ENCODE measurements around the gene CRX. TPM values are rescaled to one million over a fixed set of nuclear protein-coding genes. Genes with fewer than 3 reads are reported as not detected.

CRX gene
- total and polyA plus RNA-seq, 2 of the 4 experiments (the other 2 are of a cell fraction) = not detected

GRCh38 chr19:47801270-47801669 is 20.5 kb upstream of the CRX start:
- Histone ChIP-seq H3K4me3 (ENCODE audit: insufficient read depth, low read depth, low read length) (no peak overlapping the region), H3K4ac (ENCODE audit: low read depth, low read length) (no peak overlapping the region), H3K79me1 (ENCODE audit: low read depth in 1 of 2, low read length in 2 of 2) (no peaks in the 10 kb centered on the region), H2AFZ (replicated peaks; ENCODE audit: low read length, poor library complexity) (no peak overlapping the region), H3K9ac (ENCODE audit: low read depth, low read length) (no peak overlapping the region), H2BK20ac (ENCODE audit: low read depth, low read length) (no peak overlapping the region), H4K8ac (ENCODE audit: low read depth in 2 of 2, low read length in 2 of 2) (no peak overlapping the region), H2AK9ac (replicated peaks; ENCODE audit: low read depth, low read length, poor library complexity) (no peak overlapping the region), H3K9me1 (ENCODE audit: insufficient read depth, low read length) (no peaks in the 10 kb centered on the region), H3K4me2 (ENCODE audit: low read depth, low read length) (no peak overlapping the region), H3K18ac (ENCODE audit: low read depth, low read length) (no peak overlapping the region), H2BK15ac (ENCODE audit: low read depth, low read length) (no peak overlapping the region), H3K27ac (ENCODE audit: insufficient read depth, low read length) (no peak overlapping the region), H3K56ac (ENCODE audit: extremely low read depth, insufficient read depth, low read length) (no peak overlapping the region), H3K4me1 (ENCODE audit: control insufficient read depth, insufficient read depth, low read length) (no peaks in the 10 kb centered on the region), H3K14ac (replicated peaks; ENCODE audit: low read depth, low read length) (no peak overlapping the region), H3K36me3 (ENCODE audit: control insufficient read depth, insufficient read depth, low read length) (no peaks in the 10 kb centered on the region), H2BK120ac (ENCODE audit: low read depth, low read length) (no peak overlapping the region), H3K9me3 (ENCODE audit: control insufficient read depth, insufficient read depth, low read length) (no peaks in the 10 kb centered on the region), H4K91ac (ENCODE audit: insufficient read depth, low read depth, low read length) (no peak overlapping the region), H3K27me3 (ENCODE audit: control insufficient read depth, insufficient read depth, low read length) (peaks cover 7% of the 10 kb centered on the region), H3K23ac (ENCODE audit: low read depth, low read length) (no peak overlapping the region), H4K5ac (ENCODE audit: low read depth, low read length) (no peak overlapping the region), H4K20me1 (ENCODE audit: insufficient read depth, low read length) (no peaks in the 10 kb centered on the region), H2BK5ac (ENCODE audit: low read depth, low read length, poor library complexity, severe bottlenecking) (no peak overlapping the region), H2AK5ac (ENCODE audit: low read depth, low read length) (no peak overlapping the region)
- intact Hi-C loops (cut with micrococcal nuclease) = no loop called here
- ATAC-seq (ENCODE audit: low read depth) (no peak), DNase-seq (no peak)
- ChIA-PET POLR2A (ENCODE audit: unreplicated experiment) (no interaction called here), CTCF (no interaction called here)
- in situ Hi-C loops (cut with MboI; ENCODE audit: low sequenced_read_pairs) = no loop called here
- BruUV-seq (replicated peaks) = no TSS peak
- no CpG with 5 or more reads among the region's 4 CpGs for WGBS, 2 experiments (ENCODE audit: extremely low coverage in 2 of 2, insufficient read length in 1 of 2)
- TF ChIP-seq CTCF (conservative IDR thresholded peaks at IDR 0.05; ENCODE audit: low read depth, low read length) (no peak), USF2 (IDR thresholded peaks at IDR 0.05; ENCODE audit: low read depth, low read length) (no peak), POLR2A (IDR thresholded peaks at IDR 0.05; ENCODE audit: low read depth, low read length) (no peak), RFX5 (IDR thresholded peaks at IDR 0.05; ENCODE audit: low read depth, low read length) (no peak), MXI1 (IDR thresholded peaks at IDR 0.05; ENCODE audit: borderline replicate concordance, low read depth, low read length) (no peak), RAD21 (IDR thresholded peaks at IDR 0.05; ENCODE audit: low read length) (no peak), MAZ (IDR thresholded peaks at IDR 0.05; ENCODE audit: borderline replicate concordance, low read depth, low read length) (no peak), NFE2L2 (IDR thresholded peaks at IDR 0.05; ENCODE audit: low read depth, low read length) (no peak), CEBPB (IDR thresholded peaks at IDR 0.05; ENCODE audit: low read depth, low read length) (no peak), ELK1 (IDR thresholded peaks at IDR 0.05; ENCODE audit: borderline replicate concordance, low read depth, low read length) (no peak), FOS (IDR thresholded peaks at IDR 0.05; ENCODE audit: low read depth, low read length) (no peak), BHLHE40 (IDR thresholded peaks at IDR 0.05; ENCODE audit: low read depth, low read length) (no peak), SMC3 (IDR thresholded peaks at IDR 0.05; ENCODE audit: low read depth, low read length) (no peak), MAFK (IDR thresholded peaks at IDR 0.05; ENCODE audit: low read depth, low read length) (no peak), RCOR1 (IDR thresholded peaks at IDR 0.05; ENCODE audit: insufficient replicate concordance, low read length) (no peak), CHD1 (IDR thresholded peaks at IDR 0.05; ENCODE audit: low read depth, low read length) (no peak)
- dilution Hi-C loops (cut with HindIII; ENCODE audit: low sequenced_read_pairs, unreplicated experiment) = no loop called here
